GM18907 (cell line): ENCODE data around the gene EARS2.
A peak's percentile ranks its signal among the peaks of the same experiment; 100 is the strongest.
"Not testable (repeated sequence)": the region's sequence is repeated elsewhere in the genome, so short reads cannot be mapped to it uniquely, and the experiment has no call there.

Experiments
- ATAC-seq: cut with Tn5 transposase; IDR thresholded peaks from one replicate; pipeline ENCODE4 v1.9.1; 2021; ENCODE audit warnings: mild to moderate bottlenecking, moderate library complexity; ENCODE audit not compliant: unreplicated experiment

The EARS2 gene

DNA sequence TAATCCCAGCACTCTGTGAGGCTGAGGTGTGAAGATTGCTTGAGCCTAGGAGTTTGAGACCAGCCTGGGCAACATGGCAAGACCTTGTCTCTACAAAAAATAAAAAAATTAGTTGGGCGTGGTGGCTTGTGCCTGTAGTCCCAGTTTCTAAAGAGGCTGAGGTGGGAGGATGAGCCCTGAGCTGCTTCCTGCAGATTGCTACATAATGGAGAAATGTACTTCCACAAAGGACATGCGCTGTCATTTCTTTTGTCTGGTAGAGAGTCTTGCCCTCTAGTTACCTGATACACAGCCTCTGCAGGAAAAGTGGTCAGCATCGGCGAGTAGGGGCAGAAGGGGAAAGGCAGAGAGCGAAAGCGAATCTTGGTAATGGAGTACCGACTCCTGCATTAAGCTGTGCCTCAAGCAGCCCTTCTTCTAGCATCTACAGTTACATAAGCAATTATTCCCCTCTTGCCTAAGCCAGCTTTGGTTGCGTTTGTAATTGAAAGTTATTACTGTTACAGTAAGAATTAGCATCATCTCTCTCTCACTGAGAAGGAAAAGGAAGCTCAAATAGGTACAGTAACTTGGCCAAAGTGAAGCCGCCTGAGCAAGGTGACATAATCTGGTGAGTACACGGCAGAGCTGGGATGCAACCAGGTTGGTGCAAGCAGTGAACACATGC, 28.4 kb downstream of the EARS2 start:
- ATAC-seq: no peak

GRCh38 chr16:23527961-23528643, 29.0 kb downstream of the EARS2 start:
- ATAC-seq: no peak

GRCh38 chr16:23524886-23525285, 32.3 kb downstream of the EARS2 start:
- ATAC-seq: no peak

GRCh38 chr16:23523876-23524385, 33.2 kb downstream of the EARS2 start:
- no peak for ATAC-seq

- ATAC-seq: no peak
Measured at GRCh38 chr16:23523321-23523720, 33.8 kb downstream of the EARS2 start.

- no peak for ATAC-seq
Measured at GRCh38 chr16:23521965-23522364, 35.2 kb downstream of the EARS2 start.

DNA sequence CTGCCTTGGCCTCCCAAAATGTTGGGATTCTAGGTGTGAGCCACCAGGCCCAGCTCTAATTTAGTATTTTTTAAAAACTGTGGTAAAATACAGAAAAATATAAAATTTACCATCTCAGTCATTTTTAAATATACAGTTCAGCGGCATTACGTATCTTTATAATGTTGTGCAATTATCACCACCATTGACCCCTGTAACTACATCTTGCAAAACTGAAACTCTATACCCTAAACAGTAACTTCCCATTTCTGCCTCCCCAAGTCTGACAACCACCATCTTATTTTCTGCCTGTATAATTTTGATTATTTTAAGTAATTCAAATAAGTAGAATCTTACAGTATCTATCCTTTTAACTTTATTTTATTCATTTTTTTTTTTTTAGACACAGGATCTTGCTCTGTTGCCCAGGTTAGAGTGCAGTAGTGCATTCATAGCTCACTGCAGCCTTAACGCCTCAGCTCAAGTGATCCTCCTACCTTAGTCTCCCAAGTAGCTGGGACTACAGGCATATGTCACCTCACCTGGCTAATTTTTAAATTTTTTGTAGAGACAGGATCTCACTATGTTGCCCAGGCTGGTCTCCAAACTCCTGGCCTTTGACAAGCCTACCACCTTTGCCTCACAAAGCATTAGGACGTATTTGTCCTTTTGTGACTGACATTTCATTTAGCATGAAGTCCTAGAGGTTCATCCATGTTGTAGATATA, 36.0 kb downstream of the EARS2 start:
- ATAC-seq: no peak

GRCh38 chr16:23520500-23520899, 36.6 kb downstream of the EARS2 start:
- ATAC-seq: no peak

DNA sequence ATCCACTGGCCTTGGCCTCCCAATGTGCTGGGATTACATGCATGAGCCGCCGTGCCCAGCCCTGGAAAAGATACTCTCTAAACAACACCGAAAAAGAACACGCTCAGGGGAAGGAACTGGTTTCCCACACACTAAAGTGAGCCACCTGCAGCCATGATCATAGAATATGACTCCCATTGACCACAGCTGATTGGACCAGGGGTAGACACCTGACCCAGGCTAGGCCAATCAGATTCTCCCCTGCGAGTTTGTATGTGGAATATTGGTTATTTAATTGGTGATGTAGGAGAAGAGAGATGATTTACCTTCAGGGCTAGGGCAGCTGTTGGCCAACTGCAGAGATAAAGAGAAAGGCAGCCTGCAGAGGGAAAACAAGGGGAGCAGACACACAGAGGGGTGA, 37.9 kb downstream of the EARS2 start:
- ATAC-seq: no peak

DNA sequence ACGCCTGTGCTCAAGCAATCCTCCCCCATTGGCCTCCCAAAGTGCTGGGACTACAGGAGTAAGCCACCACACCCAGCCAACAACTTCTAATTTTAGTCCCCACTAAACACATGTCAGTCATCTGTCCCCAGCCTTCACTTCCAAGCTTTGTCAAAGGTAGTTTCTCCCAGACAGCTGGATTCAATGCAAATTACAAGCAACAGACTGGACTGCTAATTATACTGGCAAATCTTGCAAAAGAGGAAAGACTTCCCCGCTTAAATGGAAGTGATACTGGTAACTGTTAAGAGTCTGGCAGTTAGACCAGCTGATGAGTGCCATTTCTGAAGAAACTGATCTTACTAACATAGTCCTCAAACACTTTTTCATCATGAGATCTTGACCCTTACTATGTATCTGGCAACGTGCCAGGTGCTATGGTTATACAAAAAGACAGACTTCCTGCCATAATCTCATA, 38.7 kb downstream of the EARS2 start:
- ATAC-seq: peak; percentile 59

DNA sequence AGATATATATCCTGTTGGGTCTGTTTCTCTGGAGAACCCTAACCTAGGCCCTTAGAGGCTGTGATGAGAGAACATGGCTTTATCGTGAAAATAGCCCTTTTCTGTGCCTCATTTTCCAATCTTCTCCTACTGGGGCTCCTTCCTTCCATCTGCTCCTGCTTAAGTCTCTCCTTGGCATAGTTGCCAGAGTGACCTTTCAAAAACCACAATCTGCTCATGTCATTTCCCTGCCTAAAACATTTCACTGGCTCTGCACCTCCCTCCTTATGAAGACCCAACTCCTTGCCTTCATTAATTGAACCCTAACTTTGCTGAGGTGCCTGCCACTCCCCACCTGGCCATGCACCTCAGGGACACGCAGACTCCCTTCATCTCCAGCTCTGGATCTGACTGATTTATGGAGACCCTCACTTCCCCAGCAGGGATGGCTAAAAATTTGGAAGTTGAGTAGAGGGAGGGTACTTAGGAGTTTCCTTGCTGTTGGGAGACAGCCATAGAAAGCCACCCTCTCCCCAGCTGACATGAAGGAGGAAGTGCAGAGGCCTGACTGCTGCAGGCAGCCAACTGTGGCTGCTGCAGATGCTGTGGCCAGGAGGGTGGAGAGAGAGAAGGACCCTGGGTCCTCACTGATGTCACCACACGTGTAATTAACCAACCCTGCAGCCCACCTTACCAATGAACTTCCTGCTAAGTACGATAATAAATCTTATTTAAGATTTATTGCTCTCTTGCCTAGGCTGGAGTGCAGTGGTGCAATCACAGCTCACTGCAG, 40.6 kb downstream of the EARS2 start:
- no peak for ATAC-seq

- ATAC-seq: no peak
Measured at GRCh38 chr16:23515881-23516280, 41.3 kb downstream of the EARS2 start.

- no peak for ATAC-seq
Measured at GRCh38 chr16:23514381-23515152, 42.6 kb downstream of the EARS2 start.

DNA sequence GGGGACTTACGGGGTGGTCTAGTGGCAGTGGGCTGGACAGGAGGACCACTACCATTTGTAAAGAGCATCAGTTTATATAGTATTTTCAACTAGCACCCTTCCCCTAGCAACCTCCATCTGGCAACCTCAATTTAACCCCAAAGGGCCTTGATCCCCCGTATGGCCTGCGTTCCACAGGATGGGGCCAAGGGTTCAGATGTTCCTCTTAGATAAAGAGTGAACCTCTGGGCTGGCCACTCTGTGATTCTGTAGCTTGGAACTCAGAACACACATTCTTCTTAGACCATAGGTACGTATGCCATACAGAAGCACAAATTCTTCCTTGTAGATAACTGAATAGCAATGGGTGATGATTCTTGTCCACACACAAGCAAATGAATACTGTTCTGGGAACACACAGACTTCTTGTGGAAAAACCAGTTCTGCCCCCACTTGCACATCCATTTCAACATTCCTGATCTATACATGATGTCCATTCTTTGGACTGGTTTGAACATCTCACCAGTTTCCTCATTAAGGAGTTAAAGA, 44.9 kb downstream of the EARS2 start:
- ATAC-seq: no peak

GRCh38 chr16:23511731-23512130, 45.4 kb downstream of the EARS2 start:
- ATAC-seq: no peak

- ATAC-seq: not testable (repeated sequence)
Measured at GRCh38 chr16:23510915-23511270, 46.3 kb downstream of the EARS2 start.

- peak; percentile 68 for ATAC-seq
Measured at GRCh38 chr16:23510164-23510914, 46.8 kb downstream of the EARS2 start, which contains the start of gene GGA2. Gene GGA2 (minus strand): TSS chr16:23510494. CDS start chr16:23510411, 83 bp downstream.

DNA sequence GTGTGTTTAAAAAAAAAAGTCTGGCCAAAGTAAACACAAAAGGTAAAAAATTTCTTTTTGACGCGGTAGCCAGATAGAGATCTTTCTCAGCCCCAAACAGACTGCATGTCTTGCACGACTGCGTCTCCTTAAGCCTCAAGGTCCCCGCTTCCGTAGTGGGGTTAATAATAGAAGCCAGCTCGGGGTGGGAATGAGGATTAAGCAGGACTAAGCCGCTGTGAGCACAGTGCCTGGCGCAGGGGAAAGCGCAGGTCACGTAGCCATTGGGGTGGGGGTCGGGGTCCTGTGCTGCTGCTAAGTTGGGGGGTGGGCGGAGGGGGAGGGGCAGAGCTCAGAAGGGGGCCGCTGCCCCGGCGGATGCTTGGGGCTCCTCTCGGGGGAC, 47.4 kb downstream of the EARS2 start:
- peak; percentile 13 for ATAC-seq

DNA sequence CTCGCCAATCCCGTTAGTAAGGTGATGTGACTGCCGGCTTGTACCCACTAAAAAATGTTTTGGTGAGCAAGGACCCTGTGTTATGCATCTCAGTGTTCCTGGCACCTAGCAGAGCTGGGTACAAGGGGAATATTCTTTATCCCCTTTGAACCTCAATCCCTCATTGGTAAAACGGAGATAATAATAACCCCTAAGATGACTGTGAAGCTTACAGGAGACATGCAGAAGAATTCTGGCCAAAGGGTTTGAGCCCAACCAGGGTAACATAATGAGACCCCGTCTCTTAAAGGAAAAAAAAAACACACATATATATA, 47.8 kb downstream of the EARS2 start:
- ATAC-seq: no peak
